ENCODE data around the gene MGME1.

Gene MGME1

GRCh38 chr20:18003897-18004296 lies 35.1 kb downstream of the MGME1 start:
- no peak for FAIRE-seq
- no peak for TF ChIP-seq POLR2A (IDR thresholded peaks at IDR 0.05; ENCODE audit: low read depth, low read length)

GRCh38 chr20:18004384-18005031 lies 35.7 kb downstream of the MGME1 start:
- TF ChIP-seq POLR2A (IDR thresholded peaks at IDR 0.05; ENCODE audit: low read depth, low read length): no peak
- DNase-seq (ENCODE audit: insufficient read length, low spot score) (no peak), FAIRE-seq (no peak)

More at GRCh38 chr20:18003897-18004296, 35.1 kb downstream of the MGME1 start:
- no peak for DNase-seq (ENCODE audit: insufficient read length, low spot score)

GRCh38 chr20:18005170-18005989 lies 36.6 kb downstream of the MGME1 start:
- no peak for TF ChIP-seq POLR2A (IDR thresholded peaks at IDR 0.05; ENCODE audit: low read depth, low read length)
- DNase-seq (ENCODE audit: insufficient read length, low spot score) (no peak), FAIRE-seq (no peak)

GRCh38 chr20:18005990-18006364 lies 37.2 kb downstream of the MGME1 start:
- FAIRE-seq (no peak), DNase-seq (ENCODE audit: insufficient read length, low spot score) (no peak)
- no peak for TF ChIP-seq POLR2A (IDR thresholded peaks at IDR 0.05; ENCODE audit: low read depth, low read length)

DNA sequence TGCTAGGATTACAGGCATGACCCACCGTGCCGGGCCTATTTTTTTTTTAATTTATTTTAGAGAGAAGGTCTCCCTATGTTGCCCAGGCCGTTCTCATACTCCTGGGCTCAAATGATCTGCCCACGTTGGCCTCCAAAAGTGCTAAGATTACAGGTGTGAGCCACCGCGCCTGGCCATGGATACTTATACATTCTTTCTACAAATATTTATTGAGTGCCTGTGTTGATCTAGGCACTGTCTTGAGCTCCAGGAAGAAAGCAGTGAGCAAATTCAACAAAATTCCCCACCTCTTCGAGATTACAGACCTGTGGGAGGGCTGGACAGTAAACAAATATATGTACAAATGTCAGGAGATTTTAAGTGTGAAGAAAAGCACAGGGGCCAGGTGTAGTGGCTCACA lies 37.9 kb downstream of the MGME1 start:
- no peak for TF ChIP-seq POLR2A (IDR thresholded peaks at IDR 0.05; ENCODE audit: low read depth, low read length)
- DNase-seq (ENCODE audit: insufficient read length, low spot score) (no peak), FAIRE-seq (no peak)

GRCh38 chr20:18007534-18008292 lies 38.9 kb downstream of the MGME1 start:
- FAIRE-seq (no peak), DNase-seq (ENCODE audit: insufficient read length, low spot score) (no peak)
- TF ChIP-seq POLR2A (IDR thresholded peaks at IDR 0.05; ENCODE audit: low read depth, low read length): no peak

DNA sequence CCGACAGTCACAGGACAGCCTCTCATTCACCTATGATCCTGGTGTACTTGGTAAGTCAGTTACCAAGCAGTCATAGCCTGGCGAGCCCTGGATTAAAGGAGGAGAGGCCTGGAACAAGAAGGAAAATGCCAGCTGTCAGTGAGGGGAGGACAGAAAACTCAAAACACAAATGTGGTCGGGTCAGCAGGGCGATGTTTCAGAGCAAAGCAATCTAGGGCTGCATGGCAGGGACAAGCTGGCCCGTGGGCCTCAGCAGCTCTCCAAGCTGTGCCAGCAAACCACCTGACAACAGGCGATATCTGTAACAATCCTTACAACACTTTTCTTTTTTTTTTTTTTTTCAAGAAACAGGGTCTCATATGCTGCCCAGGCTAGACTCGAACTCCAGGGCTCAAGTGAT lies 40.3 kb downstream of the MGME1 start:
- FAIRE-seq: no peak
- DNase-seq (ENCODE audit: insufficient read length, low spot score): no peak
- TF ChIP-seq POLR2A (IDR thresholded peaks at IDR 0.05; ENCODE audit: low read depth, low read length): no peak

- DNase-seq (ENCODE audit: insufficient read length, low spot score) (no peak), FAIRE-seq (no peak)
- no peak for TF ChIP-seq POLR2A (IDR thresholded peaks at IDR 0.05; ENCODE audit: low read depth, low read length)
Measured at GRCh38 chr20:18011482-18011881, 42.7 kb downstream of the MGME1 start.

DNA sequence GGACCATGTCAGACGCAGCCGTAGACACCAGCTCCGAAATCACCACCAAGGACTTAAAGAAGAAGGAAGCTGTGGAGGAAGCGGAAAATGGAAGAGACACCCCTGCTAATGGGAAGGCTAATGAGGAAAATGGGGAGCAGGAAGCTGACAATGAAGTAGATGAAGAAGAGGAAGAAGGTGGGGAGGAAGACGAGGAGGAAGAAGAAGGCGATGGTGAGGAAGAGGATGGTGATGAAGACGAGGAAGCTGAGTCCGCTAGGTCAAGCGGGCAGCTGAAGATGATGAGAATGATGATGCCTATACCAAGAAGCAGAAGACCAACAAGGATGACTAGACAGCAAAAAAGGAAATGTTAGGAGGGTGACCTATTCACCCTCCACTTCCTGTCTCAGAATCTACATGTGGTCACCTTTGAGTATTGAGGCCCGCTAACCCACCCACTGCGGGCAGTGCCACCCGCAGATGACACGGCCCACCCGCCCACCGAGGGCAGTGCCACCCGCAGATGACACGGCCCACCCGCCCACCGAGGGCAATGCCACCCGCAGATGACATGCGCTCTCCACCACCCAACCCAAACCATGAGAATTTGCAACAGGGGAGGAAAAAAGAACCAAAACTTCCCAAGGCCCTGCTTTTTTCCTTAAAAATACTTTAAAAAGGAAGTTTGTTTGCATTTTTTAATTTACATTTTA lies 43.3 kb downstream of the MGME1 start:
- no peak for TF ChIP-seq POLR2A (IDR thresholded peaks at IDR 0.05; ENCODE audit: low read depth, low read length)
- no peak for DNase-seq (ENCODE audit: insufficient read length, low spot score)

GRCh38 chr20:18012901-18013300 lies 44.1 kb downstream of the MGME1 start:
- FAIRE-seq (no peak), DNase-seq (ENCODE audit: insufficient read length, low spot score) (no peak)
- no peak for TF ChIP-seq POLR2A (IDR thresholded peaks at IDR 0.05; ENCODE audit: low read depth, low read length)

More for the DNA sequence above, 43.3 kb downstream of the MGME1 start:
- no peak for FAIRE-seq

DNA sequence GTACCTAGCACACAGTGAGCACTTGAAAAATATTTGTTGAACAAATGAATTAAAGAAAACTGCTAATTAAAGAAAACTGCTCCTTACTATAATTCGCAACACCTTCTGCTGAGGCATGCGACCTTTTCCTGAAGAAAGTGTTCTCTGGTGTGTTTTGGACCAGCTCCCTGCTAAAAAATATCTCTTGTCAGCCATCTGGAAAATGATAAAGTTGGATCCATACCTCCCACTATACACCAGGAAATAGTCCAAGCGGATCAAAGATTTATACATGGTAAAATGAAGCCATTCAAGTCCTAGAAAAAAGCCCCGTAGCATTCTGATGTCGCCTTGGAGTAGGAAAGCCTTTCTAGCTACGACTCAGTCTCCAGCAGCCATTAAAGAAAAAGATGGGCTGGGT lies 45.6 kb downstream of the MGME1 start:
- TF ChIP-seq POLR2A (IDR thresholded peaks at IDR 0.05; ENCODE audit: low read depth, low read length): no peak
- DNase-seq (ENCODE audit: insufficient read length, low spot score): no peak
- no peak for FAIRE-seq

DNA sequence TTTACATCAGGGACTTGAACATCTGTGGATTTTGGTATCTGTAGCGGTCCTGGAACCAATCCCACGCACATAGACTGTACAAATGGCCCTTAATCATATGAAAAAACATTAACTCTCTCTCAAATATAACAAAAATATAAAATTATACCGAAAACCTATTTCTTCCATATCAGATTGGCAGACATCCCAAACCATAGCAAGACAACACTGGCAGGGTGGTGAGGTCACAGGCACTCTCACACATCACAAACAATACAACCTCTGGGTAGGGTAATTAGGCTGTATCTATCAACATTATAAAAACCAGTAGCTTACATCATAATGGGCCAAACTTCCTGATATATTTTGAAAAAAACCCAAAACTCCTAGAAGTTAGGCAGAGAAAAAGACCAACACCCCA lies 48.0 kb downstream of the MGME1 start:
- TF ChIP-seq POLR2A (IDR thresholded peaks at IDR 0.05; ENCODE audit: low read depth, low read length): no peak
- FAIRE-seq: no peak

DNA sequence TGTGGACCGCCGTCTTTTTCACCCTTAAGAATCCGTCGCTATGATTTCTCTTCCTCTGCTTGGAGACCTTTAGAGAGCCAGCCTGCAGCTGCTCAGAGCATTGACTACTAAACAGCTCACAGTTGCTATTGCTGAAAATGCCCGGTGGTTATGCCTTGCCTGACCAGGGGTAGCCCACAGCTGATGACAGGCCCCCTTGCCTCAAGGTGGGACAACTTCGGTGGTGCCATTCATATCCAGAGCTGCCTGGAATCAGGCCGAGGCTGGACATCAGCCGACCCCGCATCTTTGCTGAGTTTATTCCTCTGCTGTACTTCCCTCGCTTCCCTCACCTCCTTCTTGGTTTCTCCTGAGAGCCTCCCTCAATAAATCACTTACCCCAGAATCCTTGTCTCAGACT lies 49.3 kb downstream of the MGME1 start:
- no peak for TF ChIP-seq POLR2A (IDR thresholded peaks at IDR 0.05; ENCODE audit: low read depth, low read length)
- DNase-seq (ENCODE audit: insufficient read length, low spot score) (no peak), FAIRE-seq (no peak)

More for the DNA sequence above, 48.0 kb downstream of the MGME1 start:
- no peak for DNase-seq (ENCODE audit: insufficient read length, low spot score)

DNA sequence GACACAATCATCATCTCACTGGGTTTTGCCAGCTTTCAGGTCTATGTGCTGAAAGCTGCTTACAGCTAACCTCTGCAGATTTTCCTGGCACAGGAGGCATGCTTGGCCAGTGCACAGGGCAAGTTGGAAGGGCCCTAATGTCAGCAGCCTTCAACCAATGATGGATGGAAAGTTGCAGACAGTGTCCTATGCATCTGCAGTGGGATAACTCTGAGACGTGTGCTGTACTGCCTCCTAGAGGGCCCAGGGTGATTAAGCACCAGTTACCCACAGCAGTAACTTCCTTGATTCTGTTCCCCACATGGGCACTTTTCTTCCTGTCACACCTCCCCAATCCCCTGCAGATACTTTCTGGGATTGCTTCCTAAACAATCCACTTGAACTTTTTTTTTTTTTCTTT lies 50.2 kb downstream of the MGME1 start:
- DNase-seq (ENCODE audit: insufficient read length, low spot score) (peak; percentile 35), FAIRE-seq (no peak)
- no peak for TF ChIP-seq POLR2A (IDR thresholded peaks at IDR 0.05; ENCODE audit: low read depth, low read length)

All from H54 (cell line).